Measurements from ENCODE around the gene HOXD4.

HOXD4 gene

DNA sequence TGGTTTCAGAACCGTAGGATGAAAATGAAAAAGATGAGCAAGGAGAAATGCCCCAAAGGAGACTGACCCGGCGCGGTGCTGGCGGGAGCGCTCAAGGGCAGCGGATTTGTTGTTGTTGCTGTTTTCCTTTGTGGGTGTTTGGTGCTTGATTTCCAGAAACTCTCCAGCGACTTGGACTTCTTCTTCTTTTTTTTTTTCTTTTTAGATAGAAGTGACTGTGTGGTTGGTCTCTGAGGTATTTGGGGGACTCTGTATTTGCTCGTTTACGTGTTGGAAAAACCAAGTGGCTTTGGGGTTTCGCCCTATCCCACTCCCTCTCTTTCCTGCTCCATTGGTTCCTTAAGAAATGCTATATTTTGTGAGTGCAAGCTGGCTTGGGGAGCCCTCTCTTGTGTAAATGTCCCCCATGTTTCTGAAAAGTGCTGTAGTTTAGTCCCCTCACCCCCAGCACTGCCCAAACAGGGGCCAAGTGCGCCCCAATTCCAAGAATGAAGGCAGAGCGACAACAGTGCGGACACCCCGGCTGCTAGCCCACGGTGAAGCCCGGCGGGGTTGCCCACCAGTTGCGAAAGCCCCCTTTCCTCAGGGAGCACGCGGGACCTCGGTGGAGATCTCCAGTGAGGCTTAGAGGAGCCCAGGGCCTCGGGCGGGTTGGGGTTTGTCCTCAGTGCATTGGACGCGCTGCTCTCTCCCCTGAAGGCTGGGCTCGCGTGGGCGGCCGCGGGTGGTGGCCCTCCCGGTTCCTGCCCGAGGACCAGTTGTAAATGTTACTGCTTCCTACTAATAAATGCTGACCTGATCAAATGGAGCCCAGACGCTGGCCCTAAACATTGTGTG, 27.0 kb upstream of the HOXD4 start:
- in situ Hi-C loops (cut with HindIII; ENCODE audit: low pct_ligation_motif_present, low pct_unique_long_range_greater_than_20kb, low sequenced_read_pairs) = no loop called here
- no peak for DNase-seq

DNA sequence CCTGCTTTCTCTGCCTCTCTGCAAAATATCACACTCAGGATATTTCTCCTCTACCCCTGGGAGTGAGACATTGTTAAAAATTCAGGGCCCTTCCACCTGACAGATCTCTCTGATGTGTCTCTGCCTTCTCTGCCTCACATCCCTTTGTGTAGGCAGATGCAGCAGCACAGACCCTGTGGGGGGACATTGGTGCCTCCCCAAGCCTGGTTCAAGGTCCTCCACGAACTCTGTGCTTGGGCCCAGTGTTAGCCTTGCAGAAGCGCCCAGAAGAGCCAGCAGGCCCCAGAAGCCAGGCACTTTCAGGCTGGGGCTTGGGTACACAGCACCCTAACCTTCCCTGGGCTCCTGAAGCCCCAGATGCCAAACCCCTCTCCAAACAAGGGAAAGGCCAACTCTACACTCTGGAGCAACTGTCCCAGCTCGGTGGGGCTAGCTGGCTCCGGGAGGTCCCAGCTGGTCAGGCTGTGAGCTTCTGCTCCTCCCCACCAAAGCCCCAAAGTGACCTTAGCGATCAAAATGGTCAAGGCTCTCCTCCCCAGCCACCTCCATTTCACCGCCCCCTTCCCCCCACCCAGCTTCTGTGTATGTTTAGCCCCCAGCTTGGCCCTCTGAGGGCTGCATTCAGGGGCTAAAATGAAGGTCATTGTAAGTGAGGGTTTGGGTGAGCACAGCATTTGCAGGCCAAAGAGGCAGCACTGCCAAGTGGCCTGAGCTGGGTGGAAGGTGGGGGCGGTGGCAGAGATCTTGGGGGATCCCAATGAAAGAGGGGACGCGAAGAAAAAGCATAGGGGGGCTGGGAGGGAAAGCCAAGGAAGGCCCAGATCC, 26.2 kb upstream of the HOXD4 start:
- in situ Hi-C loops (cut with HindIII; ENCODE audit: low pct_ligation_motif_present, low pct_unique_long_range_greater_than_20kb, low sequenced_read_pairs) = loop anchor here (25.0 kb wide), 2 partner anchors 312 to 537 kb away; no protein-coding TSS in a partner anchor
- no peak for DNase-seq

DNA sequence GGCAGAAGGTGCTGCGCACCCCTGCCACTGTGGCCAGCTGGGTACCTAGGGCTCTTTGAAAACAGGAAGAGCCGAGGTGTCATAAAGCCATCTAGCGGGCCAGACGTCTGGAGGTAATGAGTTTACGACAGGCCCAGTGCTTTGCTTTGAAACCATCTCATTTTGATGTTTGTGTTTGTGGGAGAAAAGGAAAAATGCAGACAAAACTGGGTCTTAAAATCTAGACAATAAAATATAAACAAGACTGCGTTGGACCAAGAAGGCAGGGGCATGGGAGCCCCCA, 25.6 kb upstream of the HOXD4 start:
- in situ Hi-C loops (cut with HindIII; ENCODE audit: low pct_ligation_motif_present, low pct_unique_long_range_greater_than_20kb, low sequenced_read_pairs) = loop anchor here (25.0 kb wide), 2 partner anchors 312 to 537 kb away; no protein-coding TSS in a partner anchor
- no peak for DNase-seq

DNA sequence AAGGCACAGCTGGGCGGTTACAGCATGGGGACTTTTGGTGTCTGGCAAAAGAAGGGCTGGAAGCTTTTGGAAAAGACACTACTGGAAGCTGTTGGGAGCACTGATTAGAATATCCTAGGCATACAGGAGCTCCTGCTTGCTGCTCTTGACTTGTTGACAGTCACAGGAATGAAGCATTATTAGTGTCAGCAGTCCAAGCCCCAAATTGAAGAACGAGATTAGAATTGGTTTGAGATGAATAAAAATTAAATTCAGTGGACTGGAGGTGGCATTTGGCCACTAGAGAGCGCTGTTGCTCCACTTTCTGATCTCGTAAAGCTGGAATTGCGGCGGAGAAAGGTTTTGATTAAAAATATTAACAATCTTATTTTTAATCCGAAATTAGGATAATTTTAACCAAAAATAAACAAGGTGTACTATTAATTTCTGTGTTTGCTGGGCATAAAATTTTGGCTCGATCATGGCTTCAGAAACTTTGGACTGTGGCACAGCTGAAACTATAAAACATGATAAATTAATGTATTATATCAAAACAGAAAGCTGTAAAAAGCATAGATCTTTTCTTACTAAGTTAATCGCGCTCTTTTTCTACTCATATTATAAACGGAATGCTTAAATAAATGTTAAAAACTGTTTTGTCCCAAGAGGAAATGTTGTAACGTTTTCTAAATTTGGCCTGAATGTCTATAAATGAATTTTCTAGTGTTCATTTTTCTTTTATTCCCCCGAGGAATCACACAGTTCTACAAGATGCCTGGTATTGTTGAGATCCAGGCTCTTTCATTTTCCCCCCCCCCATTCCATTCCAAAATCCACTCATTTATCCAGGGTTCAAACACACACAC, 24.2 kb upstream of the HOXD4 start:
- in situ Hi-C loops (cut with HindIII; ENCODE audit: low pct_ligation_motif_present, low pct_unique_long_range_greater_than_20kb, low sequenced_read_pairs) = loop anchor here (25.0 kb wide), 2 partner anchors 310 to 535 kb away; no protein-coding TSS in a partner anchor
- DNase-seq = peak; percentile 67

DNA sequence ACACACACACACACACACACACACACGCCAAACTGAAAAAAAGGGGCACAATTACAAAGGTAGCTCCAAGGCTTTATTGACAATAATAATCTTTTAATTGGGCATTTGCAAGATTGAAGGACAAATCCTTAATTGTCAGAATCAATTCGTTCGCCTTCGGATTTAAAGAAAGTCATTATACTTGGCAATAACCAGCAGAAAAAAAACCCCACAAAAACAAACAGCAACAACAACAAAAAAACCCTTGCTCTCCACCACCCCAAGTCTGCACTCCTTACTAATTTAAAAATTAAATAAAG, 23.6 kb upstream of the HOXD4 start:
- in situ Hi-C loops (cut with HindIII; ENCODE audit: low pct_ligation_motif_present, low pct_unique_long_range_greater_than_20kb, low sequenced_read_pairs) = loop anchor here (25.0 kb wide), 2 partner anchors 310 to 535 kb away; no protein-coding TSS in a partner anchor
- no peak for DNase-seq

DNA sequence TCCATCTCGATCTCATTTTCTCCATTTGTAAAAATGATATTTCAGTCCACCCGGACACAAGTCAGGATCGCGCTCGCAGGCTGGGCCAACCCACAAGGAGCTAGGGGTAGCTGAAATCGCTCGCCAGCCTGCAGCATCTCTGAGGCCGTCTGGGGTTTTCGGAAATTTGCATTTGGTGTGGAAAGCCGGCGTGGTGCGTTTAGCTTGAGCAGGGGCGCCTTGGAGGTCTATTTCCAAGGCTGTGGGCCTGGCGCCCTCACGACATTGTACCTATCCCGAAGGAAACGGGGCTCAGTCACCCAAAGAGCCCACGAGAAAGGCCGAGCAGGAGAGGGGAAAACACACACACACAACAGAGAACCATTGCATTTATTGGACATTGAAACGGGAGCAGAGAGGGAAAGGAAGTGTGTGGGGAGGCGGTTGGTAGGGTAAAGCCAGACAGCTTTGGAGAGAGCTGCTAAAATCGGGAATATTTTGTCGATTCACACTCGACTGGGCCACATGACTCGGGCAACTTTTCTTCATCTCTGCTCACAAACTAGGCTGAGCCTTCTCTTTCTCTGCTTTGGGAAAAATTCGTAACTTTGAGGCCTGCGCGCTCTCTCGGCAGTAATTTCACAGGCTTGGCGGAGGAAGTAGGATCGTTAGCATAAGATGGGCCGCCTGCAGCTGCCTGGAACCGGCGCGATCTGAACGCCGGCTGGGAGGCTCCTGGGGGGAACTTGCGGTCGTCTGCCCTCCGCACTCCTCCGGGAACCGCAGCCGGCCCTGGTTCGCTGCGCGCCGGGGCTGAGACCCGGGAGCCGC, 23.0 kb upstream of the HOXD4 start:
- no peak for DNase-seq
- in situ Hi-C loops (cut with HindIII; ENCODE audit: low pct_ligation_motif_present, low pct_unique_long_range_greater_than_20kb, low sequenced_read_pairs) = loop anchor here (25.0 kb wide), 2 partner anchors 309 to 534 kb away; no protein-coding TSS in a partner anchor

DNA sequence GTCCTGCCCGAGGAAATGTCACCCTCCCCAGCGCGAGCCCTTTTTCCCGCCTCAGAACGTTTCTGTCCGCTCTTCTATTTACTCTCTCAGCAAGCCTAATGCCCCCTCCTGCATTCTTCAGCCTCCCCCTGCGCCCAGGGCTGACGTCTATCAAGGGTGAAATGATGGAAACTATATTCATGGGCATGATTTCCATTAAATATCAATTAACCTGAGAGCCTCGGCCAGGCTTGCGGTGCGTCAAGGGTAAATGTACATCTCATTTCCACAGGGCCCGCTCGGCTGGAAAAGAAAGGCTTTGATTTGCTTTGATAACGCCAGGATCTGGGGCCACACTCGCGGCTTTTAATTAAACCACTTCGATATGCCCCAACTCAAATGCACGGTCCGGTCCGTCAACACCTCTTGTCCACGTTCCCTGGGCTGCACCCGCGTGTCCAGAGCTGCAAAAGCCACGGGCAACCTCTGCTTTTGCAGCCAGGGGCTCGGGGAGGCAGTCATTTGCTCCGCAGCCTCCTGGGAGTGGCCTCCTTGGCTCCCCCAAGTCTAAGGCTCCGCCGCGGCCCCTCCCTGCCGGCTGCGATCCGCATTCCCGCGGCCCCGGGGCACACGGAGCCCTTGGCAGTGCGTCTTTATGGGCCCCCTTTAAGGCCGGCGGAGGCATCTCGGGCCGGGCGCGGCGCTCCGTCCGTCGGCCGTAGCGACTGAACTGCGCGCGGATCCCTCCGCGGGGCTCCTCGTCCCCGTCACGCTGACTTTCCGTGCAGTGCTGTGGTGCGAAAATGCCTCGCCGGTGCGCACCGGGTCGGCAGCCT, 22.2 kb upstream of the HOXD4 start, which contains the start of gene HOXD8:
TSS of gene HOXD8 (plus strand) at position 724 of the 815 bp plus-strand sequence. CDS start 662 bp downstream, outside the sequence.
- DNase-seq = peak; percentile 89
- in situ Hi-C loops (cut with HindIII; ENCODE audit: low pct_ligation_motif_present, low pct_unique_long_range_greater_than_20kb, low sequenced_read_pairs) = loop anchor here (25.0 kb wide), 2 partner anchors 308 to 533 kb away; no protein-coding TSS in a partner anchor

DNA sequence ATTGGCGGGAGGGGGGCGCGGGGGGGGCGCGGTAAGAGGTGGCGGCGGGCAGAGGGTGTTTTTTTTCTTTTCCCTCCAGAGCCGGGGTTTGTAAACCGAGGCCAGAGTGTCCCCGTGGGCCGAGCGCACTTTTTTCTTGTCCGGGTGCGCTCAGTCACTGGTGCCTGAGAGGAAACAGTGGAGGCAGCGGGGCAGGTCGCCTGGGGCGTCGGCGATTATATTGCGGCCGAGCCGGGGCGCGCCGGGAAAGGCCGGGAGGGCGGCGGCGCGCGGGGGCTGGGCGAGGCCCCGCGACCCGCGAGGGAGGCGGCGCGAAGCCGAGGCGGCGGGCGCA, 21.6 kb upstream of the HOXD4 start:
- no peak for DNase-seq
- in situ Hi-C loops (cut with HindIII; ENCODE audit: low pct_ligation_motif_present, low pct_unique_long_range_greater_than_20kb, low sequenced_read_pairs) = loop anchor here (25.0 kb wide), 2 partner anchors 308 to 533 kb away; no protein-coding TSS in a partner anchor

DNA sequence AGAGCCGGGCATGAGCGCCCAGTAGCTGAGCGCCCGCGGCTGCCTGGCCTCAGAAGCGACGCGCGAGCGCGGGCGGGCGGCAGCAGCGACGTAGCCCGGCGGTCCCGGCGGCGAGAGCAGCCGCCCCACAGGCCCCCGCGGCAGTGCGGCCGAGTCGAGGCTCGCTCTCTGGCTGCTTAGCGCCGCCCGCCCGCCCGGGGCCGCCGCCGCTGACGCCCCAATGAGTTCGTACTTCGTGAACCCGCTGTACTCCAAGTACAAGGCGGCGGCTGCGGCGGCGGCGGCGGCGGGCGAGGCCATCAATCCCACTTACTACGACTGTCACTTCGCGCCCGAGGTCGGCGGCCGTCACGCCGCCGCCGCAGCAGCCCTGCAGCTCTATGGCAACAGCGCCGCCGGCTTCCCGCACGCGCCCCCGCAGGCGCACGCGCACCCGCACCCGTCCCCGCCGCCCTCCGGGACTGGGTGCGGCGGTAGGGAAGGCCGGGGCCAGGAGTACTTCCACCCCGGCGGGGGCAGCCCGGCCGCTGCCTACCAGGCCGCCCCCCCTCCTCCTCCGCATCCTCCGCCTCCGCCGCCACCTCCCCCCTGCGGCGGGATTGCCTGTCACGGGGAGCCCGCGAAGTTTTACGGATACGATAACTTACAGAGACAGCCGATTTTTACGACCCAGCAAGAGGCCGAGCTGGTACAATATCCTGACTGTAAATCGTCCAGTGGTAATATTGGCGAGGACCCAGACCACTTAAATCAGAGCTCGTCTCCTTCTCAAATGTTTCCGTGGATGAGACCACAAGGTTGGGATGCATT, 21.0 kb upstream of the HOXD4 start:
- DNase-seq = peak; percentile 73
- in situ Hi-C loops (cut with HindIII; ENCODE audit: low pct_ligation_motif_present, low pct_unique_long_range_greater_than_20kb, low sequenced_read_pairs) = loop anchor here (25.0 kb wide), 2 partner anchors 307 to 532 kb away; no protein-coding TSS in a partner anchor

DNA sequence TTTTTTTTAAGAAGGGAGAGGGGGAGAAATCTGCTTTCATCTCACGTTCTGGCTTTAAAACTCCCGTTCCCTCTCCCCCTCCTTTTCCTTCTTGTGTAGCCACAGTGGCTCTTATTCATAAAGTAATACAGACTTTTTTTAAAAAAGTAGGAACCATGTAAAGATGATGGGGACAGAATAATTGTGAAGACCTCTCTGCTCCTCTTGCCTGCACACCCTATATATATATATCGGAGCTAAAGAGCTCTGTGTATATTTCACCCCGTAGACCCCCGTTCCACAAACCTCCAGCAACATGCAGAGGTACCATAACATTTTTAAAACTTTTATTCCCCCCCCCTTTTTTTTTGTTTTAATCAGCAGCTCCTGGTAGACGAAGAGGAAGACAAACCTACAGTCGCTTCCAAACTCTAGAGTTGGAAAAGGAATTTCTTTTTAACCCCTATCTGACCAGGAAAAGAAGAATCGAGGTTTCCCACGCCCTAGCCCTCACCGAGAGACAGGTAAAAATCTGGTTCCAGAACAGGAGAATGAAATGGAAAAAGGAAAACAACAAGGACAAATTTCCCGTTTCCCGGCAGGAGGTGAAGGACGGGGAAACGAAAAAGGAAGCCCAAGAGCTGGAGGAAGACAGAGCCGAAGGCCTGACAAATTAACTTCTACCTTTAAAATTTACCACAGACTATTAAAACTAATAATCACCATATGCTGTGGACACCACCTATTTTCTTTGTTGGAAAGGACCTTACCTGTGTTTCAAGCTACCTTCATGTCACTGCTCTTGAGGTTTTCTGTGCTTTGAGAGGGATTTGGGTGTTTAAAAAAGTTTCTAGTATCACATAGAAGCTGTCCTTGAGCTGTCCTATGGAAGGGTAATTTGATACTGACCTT, 20.1 kb upstream of the HOXD4 start:
- in situ Hi-C loops (cut with HindIII; ENCODE audit: low pct_ligation_motif_present, low pct_unique_long_range_greater_than_20kb, low sequenced_read_pairs) = loop anchor here (25.0 kb wide), 2 partner anchors 306 to 531 kb away; no protein-coding TSS in a partner anchor

DNA sequence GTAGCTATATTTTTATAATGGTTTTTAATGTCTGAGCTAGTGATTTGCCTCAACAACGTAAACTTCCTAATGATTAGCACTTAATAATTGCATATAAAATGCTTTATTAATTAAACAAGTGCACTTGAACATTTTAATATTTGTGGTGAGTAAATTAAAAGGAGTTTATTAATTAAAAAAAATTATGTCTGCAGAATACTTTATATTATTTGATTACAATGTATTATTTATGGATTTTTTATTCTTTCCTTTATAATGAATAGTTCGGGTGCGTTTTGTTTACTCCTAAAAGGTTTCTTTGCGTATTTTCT, 19.5 kb upstream of the HOXD4 start:
- no peak for DNase-seq
- in situ Hi-C loops (cut with HindIII; ENCODE audit: low pct_ligation_motif_present, low pct_unique_long_range_greater_than_20kb, low sequenced_read_pairs) = loop anchor here (25.0 kb wide), 2 partner anchors 305 to 530 kb away; no protein-coding TSS in a partner anchor

More for the DNA sequence above, 20.1 kb upstream of the HOXD4 start:
- DNase-seq = no peak

DNA sequence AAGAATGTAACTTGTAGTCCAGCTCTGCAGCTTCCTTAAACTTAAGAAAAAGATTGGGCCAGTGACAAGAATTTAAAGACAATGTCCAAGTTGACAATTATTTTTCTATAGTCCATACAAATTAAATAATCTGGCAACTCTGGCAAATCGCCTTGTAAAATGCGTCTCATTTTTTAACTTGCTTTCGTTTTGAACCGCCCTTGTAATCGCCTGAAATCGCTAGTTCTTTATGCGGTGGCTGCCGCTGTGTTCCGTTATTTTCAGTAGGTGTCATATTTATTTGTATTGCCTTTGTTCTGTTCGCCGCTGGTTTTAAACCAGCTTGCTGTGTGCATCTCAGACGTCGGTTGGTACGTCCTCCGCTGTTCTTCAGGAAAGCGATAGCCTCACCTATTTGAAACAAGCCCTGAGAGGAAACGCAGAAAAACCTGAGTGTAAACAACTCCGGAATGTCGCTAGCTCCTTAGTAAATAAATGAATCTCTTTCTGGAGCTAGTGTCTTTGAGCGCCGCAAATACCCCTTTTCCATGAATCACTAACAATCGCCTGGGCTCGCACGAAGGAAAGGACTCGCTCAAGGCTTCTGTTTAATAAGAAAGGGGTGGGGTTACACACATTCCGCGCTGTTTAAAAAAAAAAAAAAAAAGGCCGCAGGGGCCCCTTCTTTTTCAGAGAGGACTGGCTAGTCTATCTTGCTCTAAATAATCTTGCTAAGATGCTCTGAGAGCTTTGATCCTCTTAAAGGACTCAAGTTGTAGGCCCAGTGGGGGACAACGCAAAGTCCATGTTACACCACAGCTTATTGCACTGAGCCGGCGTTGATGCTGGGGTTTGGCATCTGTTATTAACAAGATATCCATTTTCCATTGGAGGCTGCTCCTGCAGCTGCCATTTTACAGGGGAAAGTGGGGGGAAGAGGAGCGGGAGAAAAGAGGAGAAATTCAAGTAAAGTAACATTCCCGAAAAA, 18.9 kb upstream of the HOXD4 start:
- peak; percentile 51 for DNase-seq
- in situ Hi-C loops (cut with HindIII; ENCODE audit: low pct_ligation_motif_present, low pct_unique_long_range_greater_than_20kb, low sequenced_read_pairs) = loop anchor here (25.0 kb wide), 2 partner anchors 305 to 530 kb away; no protein-coding TSS in a partner anchor

DNA sequence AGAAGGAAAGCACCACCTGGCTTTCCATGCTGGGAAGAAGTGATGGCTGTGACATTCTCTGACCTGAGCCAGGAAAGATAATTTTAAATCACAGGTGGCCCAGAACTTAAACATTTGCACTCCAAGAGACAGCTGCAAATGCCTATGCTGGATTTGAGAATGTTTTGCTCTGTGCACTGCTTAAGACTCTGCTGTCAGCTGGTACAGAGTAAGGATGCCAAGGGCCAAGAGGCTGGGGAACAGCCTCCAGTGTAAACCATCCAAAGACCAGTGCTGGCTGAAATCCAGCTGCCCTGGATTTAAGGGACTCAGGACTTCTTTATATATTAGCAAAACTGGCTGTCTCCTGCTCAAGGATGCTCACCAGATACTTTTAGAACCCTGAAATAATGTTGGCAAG, 18.0 kb upstream of the HOXD4 start:
- DNase-seq = no peak
- in situ Hi-C loops (cut with HindIII; ENCODE audit: low pct_ligation_motif_present, low pct_unique_long_range_greater_than_20kb, low sequenced_read_pairs) = loop anchor here (25.0 kb wide), 2 partner anchors 304 to 529 kb away; no protein-coding TSS in a partner anchor

DNA sequence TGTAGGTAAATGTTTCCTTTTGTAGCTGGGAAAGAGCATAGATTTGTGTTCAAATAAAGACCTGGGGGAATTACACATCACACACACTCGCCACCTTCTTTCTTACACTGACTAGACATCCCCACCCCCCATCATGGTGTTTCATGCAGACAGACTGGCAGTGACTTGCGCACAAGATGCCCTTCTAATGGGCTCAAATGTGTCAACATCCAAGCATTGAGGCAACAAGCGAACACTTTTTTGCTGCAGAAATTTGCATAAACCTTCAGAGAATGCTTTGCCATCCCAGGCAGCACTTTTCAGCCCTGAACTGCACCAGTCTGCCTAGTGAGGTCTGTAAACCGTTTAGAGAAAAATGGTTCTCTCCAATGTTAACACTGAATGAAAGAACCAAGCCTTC, 17.3 kb upstream of the HOXD4 start:
- in situ Hi-C loops (cut with HindIII; ENCODE audit: low pct_ligation_motif_present, low pct_unique_long_range_greater_than_20kb, low sequenced_read_pairs) = loop anchor here (25.0 kb wide), 2 partner anchors 303 to 528 kb away; no protein-coding TSS in a partner anchor
- DNase-seq = no peak
